Activated CD4-positive, alpha-beta T cell treated with anti-CD3 and anti-CD28 coated beads for 36 hours (primary cell): ENCODE data around the gene SCIN. TPM values are rescaled to one million over a fixed set of nuclear protein-coding genes. Genes with fewer than 3 reads are reported as not detected.
"Not testable (repeated sequence)": the region's sequence is repeated elsewhere in the genome, so short reads cannot be mapped to it uniquely, and the experiment has no call there.

ENCODE experiments used
- ATAC-seq: fragments of 200-7000 bp; cut with Tn5 transposase; one replicate; pipeline ENCODE4 v1.10.0; 2021; ENCODE audit warnings: mild to moderate bottlenecking, moderate library complexity
- CTCF ChIA-PET: fragments of 350-600 bp; sonication (Branson Sonifier 250); formaldehyde crosslinking; loops from one replicate; lab custom pipeline; 2021; ENCODE audit warnings: antibody characterized with exemption; lab: Charles Lee
- POLR2A ChIA-PET: fragments of 350-600 bp; sonication (Branson Sonifier 250); formaldehyde crosslinking; loops from one replicate; lab custom pipeline; 2021; ENCODE audit warnings: antibody characterized with exemption, inconsistent platforms; lab: Charles Lee
- DNase-seq: peaks from one replicate; pipeline ENCODE4 v3.0.0-alpha.2; 2020
- H3K27ac Mint-ChIP-seq: one replicate; pipeline ENCODE4 v1.8.0; 2021; ENCODE audit warnings: mixed read lengths
- H3K27me3 Mint-ChIP-seq: one replicate; pipeline ENCODE4 v1.8.0; 2021; ENCODE audit warnings: mixed read lengths
- H3K36me3 Mint-ChIP-seq: one replicate; pipeline ENCODE4 v1.8.0; 2021; ENCODE audit warnings: low read depth, mixed read lengths
- H3K4me1 Mint-ChIP-seq: one replicate; pipeline ENCODE4 v1.8.0; 2021; ENCODE audit warnings: mixed read lengths
- H3K4me3 Mint-ChIP-seq: one replicate; pipeline ENCODE4 v1.8.0; 2021; ENCODE audit warnings: mild to moderate bottlenecking, moderate library complexity, mixed read lengths
- H3K9me3 Mint-ChIP-seq: one replicate; pipeline ENCODE4 v1.8.0; 2021; ENCODE audit warnings: low read depth, mixed read lengths
- intact Hi-C, 2 experiments: fragments of 100-400 bp; cut with DNase I in 1 of 2; cut with micrococcal nuclease in 1 of 2; formaldehyde crosslinking; loops; one replicate each; pipeline versions ENCODE4 v1.14.2 to v1.15.1; 2022 to 2024; cut with DNase I, micrococcal nuclease
- total RNA-seq, 2 experiments: library from RNA; stranded (reverse); gene quantifications; one replicate each; pipeline ENCODE4 v1.2.3, GENCODE V29; 2021

Gene SCIN
- total RNA-seq, 2 experiments from 2014 or later = 0.25 to 0.64 TPM

DNA sequence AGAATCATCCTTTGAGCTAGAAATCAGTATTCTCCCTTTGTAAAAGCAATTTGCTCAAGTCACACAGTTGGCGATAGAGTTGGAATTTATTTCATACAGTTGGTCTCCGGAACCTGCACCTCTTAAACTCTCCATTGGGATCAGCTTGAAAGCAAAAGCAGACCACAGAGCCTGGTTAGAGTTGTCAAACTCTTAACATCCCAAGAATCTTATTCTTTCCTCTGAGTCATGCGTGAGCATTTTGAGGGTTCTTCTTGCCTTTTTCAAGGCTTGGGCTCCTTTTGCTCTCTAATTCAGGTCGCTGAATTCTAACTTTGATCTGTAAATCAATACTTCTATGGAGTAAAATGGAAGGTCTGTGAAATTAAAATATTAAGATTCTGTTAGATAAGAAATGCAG is 19.6 kb upstream of the SCIN start:
- ChIA-PET CTCF (interaction anchor here (0.5 to 1.5 kb wide), 3 partner anchors 18 to 64 kb away, joined by 3 to 4 read pairs (median 3); no protein-coding TSS in a partner anchor), POLR2A (no interaction called here)
- intact Hi-C loops = no loop called here
- Mint-ChIP-seq H3K4me1 (no peaks in the 10 kb centered on the region), H3K9me3 (no peaks in the 10 kb centered on the region), H3K36me3 (no peaks in the 10 kb centered on the region), H3K27ac (no peak overlapping the region), H3K27me3 (peaks cover 3% of the 10 kb centered on the region), H3K4me3 (no peak overlapping the region)
- DNase-seq (no peak), ATAC-seq (no peak)

DNA sequence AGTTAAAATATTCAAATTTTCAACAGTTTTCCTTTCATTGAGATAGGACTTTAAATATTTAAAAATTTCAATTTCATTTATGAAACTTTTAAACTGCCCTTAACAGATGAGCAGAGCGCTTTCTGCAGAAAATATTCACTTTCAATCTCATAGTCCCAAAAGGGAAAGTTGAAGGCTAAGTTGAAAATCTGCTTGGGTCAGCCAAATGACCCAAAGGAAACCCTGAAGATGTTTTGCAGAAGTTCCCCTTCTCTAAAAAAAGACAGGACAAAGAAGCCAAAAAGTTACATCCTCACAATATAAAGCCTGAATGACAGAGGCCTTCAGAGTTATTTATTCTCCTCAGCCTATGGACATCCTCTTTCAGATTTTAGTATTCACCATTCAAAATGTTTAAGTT is 17.6 kb upstream of the SCIN start:
- DNase-seq (no peak), ATAC-seq (no peak)
- H3K27me3 Mint-ChIP-seq = peaks cover 5% of the 10 kb centered on the region
- no peak overlapping the region for H3K4me3 Mint-ChIP-seq
- intact Hi-C loops = no loop called here
- H3K27ac Mint-ChIP-seq = no peak overlapping the region
- no peaks in the 10 kb centered on the region for H3K36me3 Mint-ChIP-seq
- ChIA-PET POLR2A (no interaction called here), CTCF (no interaction called here)
- H3K4me1 Mint-ChIP-seq = no peaks in the 10 kb centered on the region
- peaks cover 2% of the 10 kb centered on the region for H3K9me3 Mint-ChIP-seq

DNA sequence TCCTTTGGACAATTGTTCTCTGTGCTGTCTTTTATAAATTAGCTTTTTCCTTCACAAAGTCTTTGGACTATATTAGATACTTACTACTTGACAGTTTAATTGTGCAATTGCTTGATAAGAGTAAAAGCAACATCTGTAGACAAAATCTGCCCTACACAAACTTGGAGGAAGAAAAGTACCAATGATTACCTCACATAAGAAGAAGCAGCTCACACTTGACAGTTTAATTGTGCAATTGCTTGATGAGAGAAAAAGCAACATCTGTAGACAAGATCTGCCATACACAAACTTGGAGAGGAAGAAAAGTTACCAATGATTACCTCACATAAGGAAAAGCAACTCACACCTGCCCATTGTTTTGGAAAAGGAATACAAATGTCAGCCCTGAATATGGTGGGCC is 17.1 kb upstream of the SCIN start:
- DNase-seq = no peak
- peaks cover 5% of the 10 kb centered on the region for H3K27me3 Mint-ChIP-seq
- ATAC-seq = no peak
- CTCF ChIA-PET = interaction anchor here (0.6 kb wide), 1 partner anchor 99 kb away, joined by 3 read pairs; no protein-coding TSS in a partner anchor
- H3K4me1 Mint-ChIP-seq = no peaks in the 10 kb centered on the region
- peaks cover 2% of the 10 kb centered on the region for H3K9me3 Mint-ChIP-seq
- no peak overlapping the region for H3K27ac Mint-ChIP-seq
- no peaks in the 10 kb centered on the region for H3K36me3 Mint-ChIP-seq
- no peak overlapping the region for H3K4me3 Mint-ChIP-seq
- POLR2A ChIA-PET = no interaction called here
- intact Hi-C loops = no loop called here

DNA sequence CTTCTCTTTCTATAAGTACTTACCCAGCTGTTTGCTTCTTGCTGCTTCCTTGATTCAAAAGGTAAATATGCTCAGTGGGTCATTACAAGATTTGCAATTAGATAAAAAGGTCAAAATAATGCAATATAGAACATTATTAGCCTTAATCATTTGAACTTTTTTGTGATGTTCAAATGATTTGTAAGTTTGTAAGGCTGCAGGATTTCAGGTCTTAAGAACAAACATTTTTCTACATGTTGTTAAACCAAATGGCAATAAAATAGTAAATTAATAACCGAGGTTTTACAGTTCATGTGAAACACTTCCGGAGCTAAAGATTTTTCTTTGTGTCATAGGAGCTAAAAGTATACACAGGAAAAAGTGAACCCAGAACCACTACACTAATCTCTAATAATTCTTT is 16.2 kb upstream of the SCIN start:
- CTCF ChIA-PET = interaction anchor here (0.6 kb wide), 1 partner anchor 100 kb away, joined by 3 read pairs; no protein-coding TSS in a partner anchor
- H3K4me1 Mint-ChIP-seq = no peaks in the 10 kb centered on the region
- no peaks in the 10 kb centered on the region for H3K36me3 Mint-ChIP-seq
- peaks cover 2% of the 10 kb centered on the region for H3K9me3 Mint-ChIP-seq
- intact Hi-C loops = no loop called here
- no peak overlapping the region for H3K27ac Mint-ChIP-seq
- ATAC-seq (no peak), DNase-seq (no peak)
- POLR2A ChIA-PET = no interaction called here
- H3K4me3 Mint-ChIP-seq = no peak overlapping the region
- H3K27me3 Mint-ChIP-seq = peaks cover 5% of the 10 kb centered on the region

DNA sequence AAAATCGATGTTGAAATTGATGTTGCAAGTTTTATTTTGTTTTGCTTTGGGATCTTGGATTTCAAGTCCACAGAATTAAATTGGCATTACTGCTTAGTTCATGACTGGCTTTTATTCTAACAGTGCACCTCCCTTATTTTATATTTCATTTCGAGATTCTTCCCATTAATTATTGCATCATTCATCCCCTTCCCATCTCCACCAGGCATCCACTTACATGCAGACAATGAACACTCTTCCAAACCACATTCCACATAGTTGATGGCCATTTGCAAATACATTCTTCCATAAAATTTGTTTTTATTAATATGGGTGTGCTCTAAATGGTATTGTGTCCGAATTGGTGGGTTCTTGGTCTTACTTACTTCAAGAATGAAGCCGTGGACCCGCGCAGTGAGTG is 15.6 kb upstream of the SCIN start:
- H3K4me3 Mint-ChIP-seq = no peak overlapping the region
- no peak overlapping the region for H3K27ac Mint-ChIP-seq
- H3K4me1 Mint-ChIP-seq = no peaks in the 10 kb centered on the region
- ATAC-seq (no peak), DNase-seq (no peak)
- no peaks in the 10 kb centered on the region for H3K36me3 Mint-ChIP-seq
- H3K9me3 Mint-ChIP-seq = peaks cover 2% of the 10 kb centered on the region
- peaks cover 5% of the 10 kb centered on the region for H3K27me3 Mint-ChIP-seq
- intact Hi-C loops = no loop called here
- CTCF ChIA-PET = no interaction called here
- POLR2A ChIA-PET = no interaction called here

DNA sequence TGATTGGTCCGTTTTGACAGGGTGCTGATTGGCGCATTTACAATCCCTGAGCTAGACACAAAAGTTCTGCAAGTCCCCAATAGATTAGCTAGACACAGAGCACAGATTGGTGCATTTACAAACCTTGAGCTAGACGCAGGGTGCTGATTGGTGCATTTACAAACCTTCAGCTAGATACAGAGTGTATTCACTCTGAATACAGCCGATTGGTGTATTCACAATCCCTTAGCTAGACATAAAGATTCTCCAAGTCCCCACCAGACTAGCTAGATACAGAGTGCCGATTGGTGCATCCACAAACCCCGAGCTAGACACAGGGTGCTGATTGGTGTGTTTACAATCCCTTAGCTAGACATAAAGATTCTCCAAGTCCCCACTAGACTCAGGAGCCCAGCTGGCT is 14.8 kb upstream of the SCIN start:
- H3K36me3 Mint-ChIP-seq, POLR2A ChIA-PET, DNase-seq, H3K27ac Mint-ChIP-seq, H3K4me1 Mint-ChIP-seq, H3K4me3 Mint-ChIP-seq, intact Hi-C loops, CTCF ChIA-PET, H3K9me3 Mint-ChIP-seq, H3K27me3 Mint-ChIP-seq: not testable (repeated sequence)
- peak; percentile 51 for ATAC-seq

DNA sequence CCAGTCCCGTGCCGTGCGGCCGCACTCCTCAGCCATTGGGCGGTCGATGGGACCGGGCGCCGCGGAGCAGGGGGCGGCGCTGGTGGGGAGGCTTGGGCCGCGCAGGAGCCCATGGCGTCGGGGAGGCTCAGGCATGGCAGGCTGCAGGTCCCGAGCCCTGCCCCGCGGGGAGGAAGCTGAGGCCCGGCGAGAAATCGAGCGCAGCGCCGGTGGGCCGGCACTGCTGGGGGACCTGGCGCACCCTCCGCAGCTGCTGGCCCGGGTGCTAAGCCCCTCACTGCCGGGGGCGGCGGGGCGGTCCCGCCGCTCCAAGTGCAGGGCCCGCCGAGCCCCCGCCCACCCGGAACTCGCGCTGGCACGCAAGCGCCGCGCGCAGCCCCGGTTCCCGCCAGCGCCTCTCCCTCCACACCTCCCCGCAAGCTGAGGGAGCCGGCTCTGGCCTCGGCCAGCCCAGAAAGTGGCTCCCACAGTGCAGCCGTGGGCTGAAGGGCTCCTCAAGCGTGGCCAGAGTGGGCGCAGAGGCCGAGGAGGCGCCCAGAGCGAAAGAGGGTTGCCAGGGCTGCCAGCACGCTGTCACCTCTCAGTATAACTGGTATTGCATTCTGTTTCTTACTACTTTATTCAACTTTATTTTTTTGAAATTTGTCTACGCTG is 14.3 kb upstream of the SCIN start:
- POLR2A ChIA-PET, H3K4me1 Mint-ChIP-seq, H3K27ac Mint-ChIP-seq, H3K27me3 Mint-ChIP-seq, H3K9me3 Mint-ChIP-seq, H3K36me3 Mint-ChIP-seq, CTCF ChIA-PET, intact Hi-C loops: not testable (repeated sequence)
- DNase-seq (peak; percentile 42), ATAC-seq (peak; percentile 53)
- H3K4me3 Mint-ChIP-seq = peak overlapping the region; percentile 58

DNA sequence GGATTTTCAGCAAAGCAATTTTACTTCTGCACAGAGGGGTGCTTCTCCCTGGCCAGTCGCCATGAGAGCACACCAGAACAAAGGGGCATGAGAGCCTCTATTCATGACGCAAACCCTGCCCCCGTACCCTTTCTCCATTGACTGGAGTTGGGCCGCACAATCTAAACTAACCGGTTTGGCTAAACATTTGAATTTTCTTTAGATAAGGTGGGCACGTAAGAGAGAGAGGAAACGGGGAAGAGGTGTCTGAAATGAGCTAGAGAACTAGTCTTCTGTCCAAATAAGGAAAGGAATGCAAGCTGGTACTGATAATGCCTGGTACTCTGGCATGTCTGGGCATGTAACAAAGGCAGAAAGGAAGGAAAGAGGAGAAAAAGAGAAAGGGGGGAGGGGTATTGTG is 13.2 kb upstream of the SCIN start:
- Mint-ChIP-seq H3K27me3 (peaks cover 8% of the 10 kb centered on the region), H3K27ac (no peak overlapping the region), H3K9me3 (peaks cover 2% of the 10 kb centered on the region), H3K4me1 (no peaks in the 10 kb centered on the region), H3K36me3 (no peaks in the 10 kb centered on the region), H3K4me3 (no peak overlapping the region)
- CTCF ChIA-PET = interaction anchor here (0.9 kb wide), 1 partner anchor 21 kb away, joined by 3 read pairs; no protein-coding TSS in a partner anchor
- no peak for ATAC-seq
- no peak for DNase-seq
- intact Hi-C loops = no loop called here
- POLR2A ChIA-PET = no interaction called here

DNA sequence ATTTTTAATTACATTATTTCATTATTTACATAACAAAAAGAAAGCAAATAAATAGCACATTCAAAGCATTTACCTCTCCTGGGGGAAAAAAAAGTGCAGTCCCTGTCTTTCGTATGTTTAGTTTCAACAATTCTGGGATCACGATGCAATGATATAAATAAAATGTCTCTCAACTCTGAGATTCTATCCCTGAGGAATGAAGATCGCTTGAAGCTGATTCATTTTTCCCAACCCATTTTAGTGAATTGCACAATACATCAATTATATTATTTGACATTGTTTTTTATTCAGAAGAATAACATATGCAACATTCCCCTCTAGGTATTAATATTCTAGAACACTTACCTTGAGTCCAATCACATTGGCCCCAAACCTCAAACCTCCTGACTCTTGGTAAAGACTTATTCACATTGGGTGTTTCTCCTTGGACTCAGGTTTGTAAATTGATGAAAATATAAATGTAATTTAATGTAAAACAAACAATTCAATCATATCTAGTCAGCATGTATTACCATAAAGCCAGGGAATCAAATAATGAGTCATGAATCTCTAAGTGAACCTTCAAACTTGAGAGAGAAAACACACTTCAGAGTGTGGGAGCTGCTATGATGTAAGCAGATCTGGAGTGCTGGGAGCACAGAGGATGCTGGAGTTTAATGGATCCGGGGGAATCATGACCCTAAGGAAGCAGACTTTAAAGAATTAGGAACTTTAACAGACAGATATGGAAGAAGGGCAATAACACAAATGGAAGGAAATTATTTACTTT is 5.3 kb upstream of the SCIN start:
- Mint-ChIP-seq H3K27me3 (peaks cover 24% of the 10 kb centered on the region), H3K4me1 (peaks cover 10% of the 10 kb centered on the region), H3K9me3 (no peaks in the 10 kb centered on the region), H3K36me3 (no peaks in the 10 kb centered on the region), H3K4me3 (no peak overlapping the region), H3K27ac (no peak overlapping the region)
- ATAC-seq (no peak), DNase-seq (no peak)
- ChIA-PET POLR2A (no interaction called here), CTCF (no interaction called here)
- intact Hi-C loops = no loop called here

DNA sequence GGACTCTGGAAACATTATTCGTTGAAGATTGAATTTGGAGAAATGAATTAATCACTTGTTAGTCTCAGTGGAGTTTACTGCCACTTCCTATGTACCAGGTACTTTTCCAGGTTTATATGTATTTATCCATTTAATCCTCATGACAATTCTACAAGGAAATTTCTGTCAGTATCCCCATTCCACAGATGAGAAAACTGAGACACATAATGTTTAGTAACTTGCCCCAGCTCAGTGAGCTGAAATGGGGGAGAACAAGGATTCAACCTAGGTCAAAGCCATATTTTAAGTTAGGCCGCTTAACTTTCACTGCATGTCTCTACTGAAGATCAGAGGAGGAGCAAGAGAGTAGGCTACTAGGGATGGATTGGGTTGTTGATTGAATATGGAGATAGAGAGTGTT is 4.6 kb upstream of the SCIN start:
- CTCF ChIA-PET = no interaction called here
- intact Hi-C loops = no loop called here
- no peaks in the 10 kb centered on the region for H3K9me3 Mint-ChIP-seq
- H3K36me3 Mint-ChIP-seq = no peaks in the 10 kb centered on the region
- H3K27me3 Mint-ChIP-seq = peaks cover 29% of the 10 kb centered on the region
- no peak overlapping the region for H3K27ac Mint-ChIP-seq
- peaks cover 16% of the 10 kb centered on the region for H3K4me1 Mint-ChIP-seq
- no peak for ATAC-seq
- H3K4me3 Mint-ChIP-seq = no peak overlapping the region
- POLR2A ChIA-PET = no interaction called here
- DNase-seq = no peak

DNA sequence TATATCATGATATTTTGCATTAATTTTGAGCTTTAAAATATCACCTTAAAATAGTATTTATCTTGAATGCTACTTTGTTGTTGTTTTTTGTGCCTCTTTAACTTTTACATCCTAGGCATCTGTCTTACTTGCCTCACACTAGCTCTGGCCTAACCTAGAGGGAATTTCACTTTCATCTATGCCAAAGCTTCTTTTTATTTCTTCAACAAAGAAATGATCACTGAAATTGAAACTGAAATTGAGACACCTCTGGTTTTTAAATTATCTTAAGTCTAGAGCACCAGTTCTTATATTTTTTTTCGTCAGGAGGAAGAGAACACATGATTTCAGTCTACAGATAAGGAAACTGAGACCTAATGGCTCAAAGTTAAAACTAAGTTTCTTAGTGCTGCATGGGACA is 3.5 kb upstream of the SCIN start:
- intact Hi-C loops = no loop called here
- peak; percentile 50 for ATAC-seq
- no peak overlapping the region for H3K4me3 Mint-ChIP-seq

DNA sequence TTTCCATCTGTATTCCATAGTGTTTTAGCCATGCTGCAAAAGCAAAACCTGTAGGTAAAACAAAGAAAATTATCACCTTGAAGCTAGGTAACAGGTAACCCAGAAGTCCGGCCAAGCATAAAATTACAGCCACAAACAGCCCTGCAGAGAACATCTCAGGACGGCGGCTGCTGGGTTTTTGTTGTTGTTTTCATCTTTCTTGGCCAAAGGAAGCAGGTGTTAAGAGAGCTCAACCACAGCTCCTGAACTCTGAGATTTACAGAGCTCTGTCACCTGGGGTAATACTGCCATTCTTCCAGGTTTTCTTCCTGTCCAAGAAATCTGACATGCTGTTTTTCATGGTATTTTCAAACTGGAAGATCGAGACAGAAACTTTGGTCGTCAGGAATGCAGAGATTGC is 847 bp upstream of the SCIN start:
- ATAC-seq (no peak), DNase-seq (no peak)
- H3K4me3 Mint-ChIP-seq = no peak overlapping the region
- H3K27me3 Mint-ChIP-seq = peaks cover 41% of the 10 kb centered on the region
- intact Hi-C loops = no loop called here
- ChIA-PET POLR2A (no interaction called here), CTCF (no interaction called here)
- H3K4me1 Mint-ChIP-seq = peaks cover 21% of the 10 kb centered on the region
- H3K36me3 Mint-ChIP-seq = no peaks in the 10 kb centered on the region
- H3K9me3 Mint-ChIP-seq = no peaks in the 10 kb centered on the region
- H3K27ac Mint-ChIP-seq = no peak overlapping the region

More for the DNA sequence above, 3.5 kb upstream of the SCIN start:
- H3K9me3 Mint-ChIP-seq = no peaks in the 10 kb centered on the region
- H3K36me3 Mint-ChIP-seq = no peaks in the 10 kb centered on the region
- DNase-seq = no peak
- H3K27ac Mint-ChIP-seq = no peak overlapping the region
- H3K4me1 Mint-ChIP-seq = peaks cover 19% of the 10 kb centered on the region
- POLR2A ChIA-PET = interaction anchor here (0.6 kb wide), 1 partner anchor 44 kb away, joined by 3 read pairs; no protein-coding TSS in a partner anchor
- CTCF ChIA-PET = interaction anchor here (0.6 to 1.9 kb wide), 4 partner anchors 42 to 95 kb away, joined by 3 to 6 read pairs (median 3); no protein-coding TSS in a partner anchor
- H3K27me3 Mint-ChIP-seq = peaks cover 34% of the 10 kb centered on the region
